Mesendoderm (in vitro differentiated cells): ENCODE data around the gene CNTN4.
A peak's percentile ranks its signal among the peaks of the same experiment; 100 is the strongest.

Source experiments
- DNase-seq: peaks from one replicate; pipeline ENCODE4 v3.0.0; 2013
- H2AK5ac ChIP-seq: 2 replicates; pipeline ENCODE4 v1.6.1; 2013; ENCODE audit warnings: low read length, inconsistent platforms
- H2BK120ac ChIP-seq: 2 replicates; pipeline ENCODE4 v1.6.1; 2013; ENCODE audit warnings: low read depth, mild to moderate bottlenecking, low read length, moderate library complexity, mixed read lengths
- H2BK15ac ChIP-seq: replicated peaks from 2 replicates; pipeline ENCODE4 v1.6.1; 2013; ENCODE audit warnings: low read depth, mild to moderate bottlenecking, moderate library complexity
- H2BK5ac ChIP-seq: 2 replicates; pipeline ENCODE4 v1.6.1; 2013; ENCODE audit warnings: low read length, inconsistent platforms
- H3K18ac ChIP-seq: 2 replicates; pipeline ENCODE4 v1.6.1; 2013; ENCODE audit warnings: mild to moderate bottlenecking, low read length, mixed read lengths
- H3K23ac ChIP-seq: one replicate; pipeline ENCODE4 v1.6.1; 2013; ENCODE audit warnings: low read length
- H3K27ac ChIP-seq: 2 replicates; pipeline ENCODE4 v1.5.1; 2013; ENCODE audit warnings: low read depth, mild to moderate bottlenecking, inconsistent platforms, low read length, moderate library complexity
- H3K27me3 ChIP-seq: 2 replicates; pipeline ENCODE4 v1.6.1; 2013; ENCODE audit warnings: low read length, control low read depth, mild to moderate bottlenecking, inconsistent platforms; ENCODE audit not compliant: insufficient read depth, poor library complexity
- H3K36me3 ChIP-seq: 2 replicates; pipeline ENCODE4 v1.6.1; 2013; ENCODE audit warnings: low read length, inconsistent platforms; ENCODE audit not compliant: control insufficient read depth, insufficient read depth
- H3K4ac ChIP-seq: one replicate; pipeline ENCODE4 v1.6.1; 2013; ENCODE audit warnings: low read depth, mild to moderate bottlenecking, low read length, moderate library complexity
- H3K4me1 ChIP-seq: 2 replicates; pipeline ENCODE4 v1.6.1; 2013; ENCODE audit warnings: low read depth, low read length, inconsistent platforms; ENCODE audit not compliant: control insufficient read depth
- H3K4me2 ChIP-seq: 2 replicates; pipeline ENCODE4 v1.6.1; 2013; ENCODE audit warnings: low read length
- H3K4me3 ChIP-seq: 2 replicates; pipeline ENCODE4 v1.5.1; 2013; ENCODE audit warnings: mild to moderate bottlenecking, low read length
- H3K56ac ChIP-seq: one replicate; pipeline ENCODE4 v1.6.1; 2013; ENCODE audit warnings: low read length
- H3K79me1 ChIP-seq: 2 replicates; pipeline ENCODE4 v1.6.1; 2013; ENCODE audit warnings: low read length, inconsistent platforms
- H3K79me2 ChIP-seq: 2 replicates; pipeline ENCODE4 v1.6.1; 2013; ENCODE audit warnings: mild to moderate bottlenecking, low read length; ENCODE audit not compliant: control insufficient read depth, insufficient read depth
- H3K9ac ChIP-seq: 2 replicates; pipeline ENCODE4 v1.6.1; 2013; ENCODE audit warnings: low read length, inconsistent platforms
- H4K5ac ChIP-seq: one replicate; pipeline ENCODE4 v1.6.1; 2013; ENCODE audit warnings: low read length
- H4K8ac ChIP-seq: one replicate; pipeline ENCODE4 v1.6.1; 2013; ENCODE audit warnings: low read depth, mild to moderate bottlenecking, control low read depth, low read length, moderate library complexity
- WGBS: extraction: QIAGEN DNeasy Blood & Tissue Kit; methylation state at CpG from one replicate; pipeline ENCODE4 v1.1.7; 2013; ENCODE audit warnings: low lambda C conversion rate, missing lambda C conversion rate; ENCODE audit not compliant: insufficient coverage; ENCODE audit errors: extremely low coverage; 5-methylcytosine and 5-hydroxymethylcytosine counted together

CNTN4 gene

GRCh38 chr3:2957115-2957514 is 858.4 kb downstream of the CNTN4 start:
- Histone ChIP-seq H2BK5ac (no peak overlapping the region), H3K79me1 (no peaks in the 10 kb centered on the region), H2AK5ac (no peak overlapping the region), H3K79me2 (no peaks in the 10 kb centered on the region), H3K18ac (no peak overlapping the region), H3K27me3 (no peaks in the 10 kb centered on the region), H4K8ac (no peak overlapping the region), H4K5ac (no peak overlapping the region), H3K36me3 (no peaks in the 10 kb centered on the region), H3K23ac (no peak overlapping the region), H2BK120ac (no peak overlapping the region), H3K4me3 (no peak overlapping the region), H3K4me2 (no peak overlapping the region), H2BK15ac (no peak overlapping the region), H3K27ac (no peak overlapping the region), H3K56ac (no peak overlapping the region), H3K9ac (no peak overlapping the region), H3K4ac (no peak overlapping the region), H3K4me1 (peaks cover 2% of the 10 kb centered on the region)
- WGBS: no CpG with 5 or more reads among the region's 3 CpGs
- no peak for DNase-seq

DNA sequence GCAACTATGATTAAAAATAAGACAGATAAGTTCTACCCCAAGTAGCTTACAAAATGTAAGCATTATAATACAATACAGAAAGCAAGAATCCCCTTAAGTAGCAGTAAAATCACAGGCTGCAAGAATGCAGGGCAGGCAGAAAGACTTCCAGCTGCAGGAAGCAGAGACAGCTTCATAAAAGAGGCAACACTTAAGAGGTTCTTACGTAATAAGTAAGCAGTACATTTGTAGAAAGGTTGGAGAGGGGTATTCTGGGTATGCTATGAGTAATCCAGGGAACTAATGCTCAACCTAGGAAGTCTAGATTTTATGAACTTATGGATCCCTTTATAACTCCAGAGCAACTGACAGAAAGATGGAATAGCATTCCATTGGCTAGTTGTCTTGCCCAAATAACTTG is 859.9 kb downstream of the CNTN4 start:
- no peak overlapping the region for H3K4me3 ChIP-seq
- H3K18ac ChIP-seq: no peak overlapping the region
- H3K9ac ChIP-seq: no peak overlapping the region
- peaks cover 9% of the 10 kb centered on the region for H3K4me1 ChIP-seq
- no peak overlapping the region for H3K4me2 ChIP-seq
- H3K36me3 ChIP-seq: no peaks in the 10 kb centered on the region
- no peaks in the 10 kb centered on the region for H3K79me2 ChIP-seq
- H3K4ac ChIP-seq: no peak overlapping the region
- H2BK5ac ChIP-seq: no peak overlapping the region
- H3K27me3 ChIP-seq: no peaks in the 10 kb centered on the region
- DNase-seq: peak; percentile 37
- H2BK15ac ChIP-seq: no peak overlapping the region
- no peaks in the 10 kb centered on the region for H3K79me1 ChIP-seq
- H2BK120ac ChIP-seq: no peak overlapping the region
- H4K8ac ChIP-seq: no peak overlapping the region
- H4K5ac ChIP-seq: no peak overlapping the region
- H3K56ac ChIP-seq: no peak overlapping the region
- no CpG with 5 or more reads among the region's 1 CpG for WGBS
- H3K23ac ChIP-seq: no peak overlapping the region
- H3K27ac ChIP-seq: no peak overlapping the region
- no peak overlapping the region for H2AK5ac ChIP-seq

DNA sequence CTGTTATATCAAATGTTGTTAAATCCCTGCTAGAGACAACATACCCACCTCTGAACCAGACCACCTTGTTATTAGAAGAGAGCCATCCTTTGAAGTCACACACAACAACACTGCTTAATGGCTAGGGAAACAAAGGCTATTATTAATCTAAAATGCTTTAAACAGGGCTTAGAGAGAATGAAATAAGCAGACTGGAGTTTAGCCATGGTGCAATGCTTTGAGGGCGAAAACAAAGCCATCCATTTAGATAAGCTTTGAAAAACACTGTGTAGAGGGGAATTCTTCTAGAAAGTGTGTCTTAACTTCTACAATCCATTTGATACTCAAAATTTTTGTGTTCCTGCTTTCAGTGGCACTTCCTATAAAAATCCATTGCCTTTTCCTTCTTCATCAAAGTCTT is 862.9 kb downstream of the CNTN4 start:
- Histone ChIP-seq H3K4me3 (no peak overlapping the region), H3K4me2 (no peak overlapping the region), H2BK15ac (peak overlapping the region; percentile 74), H4K8ac (no peak overlapping the region), H3K36me3 (no peaks in the 10 kb centered on the region), H3K79me1 (no peaks in the 10 kb centered on the region), H3K23ac (no peak overlapping the region), H3K79me2 (no peaks in the 10 kb centered on the region), H2AK5ac (no peak overlapping the region), H3K27me3 (no peaks in the 10 kb centered on the region), H3K18ac (no peak overlapping the region), H3K4me1 (peaks cover 7% of the 10 kb centered on the region), H2BK5ac (no peak overlapping the region), H3K9ac (no peak overlapping the region), H2BK120ac (no peak overlapping the region), H3K27ac (no peak overlapping the region), H3K56ac (no peak overlapping the region), H3K4ac (no peak overlapping the region), H4K5ac (no peak overlapping the region)
- WGBS: no CpG with 5 or more reads among the region's 1 CpG
- no peak for DNase-seq

DNA sequence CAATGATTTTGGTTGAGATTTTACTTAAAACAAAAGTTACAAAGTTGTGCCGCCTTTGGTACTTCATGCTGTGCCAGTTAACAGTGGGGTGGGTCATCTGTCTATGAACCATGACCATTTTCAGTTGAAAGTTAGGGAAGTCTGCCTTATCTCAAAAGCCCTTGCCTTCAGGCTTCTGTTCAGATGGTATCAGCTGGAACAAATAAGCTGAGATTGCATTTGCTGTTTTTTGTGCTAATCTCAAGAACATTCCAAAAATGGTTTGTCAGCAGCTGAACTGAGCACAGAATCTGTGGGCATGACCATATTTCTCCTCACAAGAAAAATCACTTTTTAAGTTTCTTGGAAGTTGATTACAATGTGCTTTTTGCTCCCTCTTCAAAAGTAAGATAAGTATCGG is 869.2 kb downstream of the CNTN4 start:
- peak; percentile 45 for DNase-seq
- Histone ChIP-seq H2BK15ac (no peak overlapping the region), H3K27me3 (no peaks in the 10 kb centered on the region), H3K79me2 (no peaks in the 10 kb centered on the region), H3K4ac (no peak overlapping the region), H3K36me3 (no peaks in the 10 kb centered on the region), H4K5ac (no peak overlapping the region), H3K4me3 (no peak overlapping the region), H3K9ac (no peak overlapping the region), H3K27ac (no peak overlapping the region), H4K8ac (no peak overlapping the region), H3K23ac (no peak overlapping the region), H3K4me2 (no peak overlapping the region), H3K18ac (no peak overlapping the region), H3K4me1 (peaks cover 1% of the 10 kb centered on the region), H3K79me1 (no peaks in the 10 kb centered on the region), H2AK5ac (no peak overlapping the region), H2BK5ac (no peak overlapping the region), H2BK120ac (no peak overlapping the region), H3K56ac (no peak overlapping the region)
- WGBS: no CpG with 5 or more reads among the region's 2 CpGs

DNA sequence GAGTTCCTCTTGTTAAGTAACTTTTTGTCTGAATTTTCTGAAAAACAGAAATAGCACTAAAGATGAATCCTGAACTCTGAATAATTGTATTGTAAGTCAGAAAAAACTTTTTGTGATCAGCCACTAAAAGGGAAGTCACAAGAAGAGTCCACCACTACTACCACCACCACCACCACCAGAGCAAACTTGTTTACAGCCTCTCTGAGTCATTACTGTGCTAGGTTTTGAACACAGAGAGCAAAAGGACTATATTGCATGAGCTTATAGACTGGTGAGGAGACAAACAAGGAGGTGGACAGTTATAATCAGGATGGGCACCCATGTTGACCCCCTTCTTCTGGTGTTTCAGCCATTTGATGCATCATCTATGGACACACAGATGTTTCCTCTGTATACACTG is 869.8 kb downstream of the CNTN4 start:
- no peak overlapping the region for H2BK120ac ChIP-seq
- no peak overlapping the region for H3K23ac ChIP-seq
- no peak overlapping the region for H3K9ac ChIP-seq
- no peak overlapping the region for H3K4ac ChIP-seq
- H3K4me3 ChIP-seq: no peak overlapping the region
- no peaks in the 10 kb centered on the region for H3K36me3 ChIP-seq
- H4K8ac ChIP-seq: no peak overlapping the region
- H2BK15ac ChIP-seq: peak overlapping the region; percentile 64
- H3K4me2 ChIP-seq: no peak overlapping the region
- no peaks in the 10 kb centered on the region for H3K79me2 ChIP-seq
- DNase-seq: no peak
- H4K5ac ChIP-seq: no peak overlapping the region
- H3K18ac ChIP-seq: no peak overlapping the region
- H2BK5ac ChIP-seq: no peak overlapping the region
- no peak overlapping the region for H3K27ac ChIP-seq
- H3K4me1 ChIP-seq: no peaks in the 10 kb centered on the region
- H3K56ac ChIP-seq: no peak overlapping the region
- no peak overlapping the region for H2AK5ac ChIP-seq
- no peaks in the 10 kb centered on the region for H3K27me3 ChIP-seq
- H3K79me1 ChIP-seq: no peaks in the 10 kb centered on the region

GRCh38 chr3:2976212-2976611 is 877.5 kb downstream of the CNTN4 start:
- no peak overlapping the region for H3K56ac ChIP-seq
- H3K18ac ChIP-seq: no peak overlapping the region
- no peaks in the 10 kb centered on the region for H3K79me2 ChIP-seq
- no peak overlapping the region for H4K5ac ChIP-seq
- H3K4ac ChIP-seq: no peak overlapping the region
- H3K27me3 ChIP-seq: no peaks in the 10 kb centered on the region
- no peak overlapping the region for H4K8ac ChIP-seq
- H3K36me3 ChIP-seq: no peaks in the 10 kb centered on the region
- no peak overlapping the region for H2BK120ac ChIP-seq
- no CpG with 5 or more reads among the region's 3 CpGs for WGBS
- no peak overlapping the region for H3K9ac ChIP-seq
- no peak overlapping the region for H3K4me3 ChIP-seq
- no peak for DNase-seq
- H3K4me1 ChIP-seq: peaks cover 6% of the 10 kb centered on the region
- H2BK15ac ChIP-seq: no peak overlapping the region
- H2BK5ac ChIP-seq: no peak overlapping the region
- H3K23ac ChIP-seq: peak overlapping the region; percentile 4
- no peak overlapping the region for H2AK5ac ChIP-seq
- H3K79me1 ChIP-seq: no peaks in the 10 kb centered on the region
- no peak overlapping the region for H3K27ac ChIP-seq
- H3K4me2 ChIP-seq: no peak overlapping the region
